ENCODE measurements around the gene ADTRP.

DNA sequence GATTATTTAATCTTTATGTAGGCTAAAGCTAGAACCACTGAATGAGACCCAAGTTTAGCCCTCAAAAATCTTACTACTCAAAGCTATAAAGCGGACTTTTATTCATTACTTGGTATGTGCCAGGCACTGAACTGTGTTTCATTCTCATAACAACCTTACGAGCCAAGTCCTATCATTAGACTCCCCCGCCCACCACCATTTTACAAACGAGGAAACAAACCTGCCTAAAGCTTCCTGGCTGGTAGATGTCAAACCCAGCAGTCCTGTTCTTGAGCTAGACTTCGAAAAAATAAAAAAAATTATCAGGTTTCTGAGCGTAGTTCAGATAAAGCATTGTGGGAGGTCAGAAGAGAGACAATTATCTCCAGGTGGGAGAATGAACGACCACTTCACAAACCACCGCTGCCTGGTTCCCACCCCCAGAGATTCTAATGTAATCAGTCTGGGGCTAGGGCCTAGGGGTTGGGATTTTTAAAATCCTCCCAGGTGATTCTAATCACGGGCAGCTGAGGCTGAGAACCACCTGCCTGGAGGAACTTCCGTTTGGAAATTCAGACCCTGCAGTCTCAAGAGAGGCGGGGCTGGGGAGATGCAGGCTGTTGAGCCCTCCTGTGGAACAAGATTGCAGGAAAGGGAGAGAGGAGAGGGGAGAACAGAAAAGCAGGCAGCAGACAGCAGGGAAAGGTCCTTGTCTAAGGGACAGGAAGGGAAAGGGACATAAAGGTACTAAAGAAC is 8.6 kb downstream of the ADTRP start:
- TF ChIP-seq, protein P1, sequence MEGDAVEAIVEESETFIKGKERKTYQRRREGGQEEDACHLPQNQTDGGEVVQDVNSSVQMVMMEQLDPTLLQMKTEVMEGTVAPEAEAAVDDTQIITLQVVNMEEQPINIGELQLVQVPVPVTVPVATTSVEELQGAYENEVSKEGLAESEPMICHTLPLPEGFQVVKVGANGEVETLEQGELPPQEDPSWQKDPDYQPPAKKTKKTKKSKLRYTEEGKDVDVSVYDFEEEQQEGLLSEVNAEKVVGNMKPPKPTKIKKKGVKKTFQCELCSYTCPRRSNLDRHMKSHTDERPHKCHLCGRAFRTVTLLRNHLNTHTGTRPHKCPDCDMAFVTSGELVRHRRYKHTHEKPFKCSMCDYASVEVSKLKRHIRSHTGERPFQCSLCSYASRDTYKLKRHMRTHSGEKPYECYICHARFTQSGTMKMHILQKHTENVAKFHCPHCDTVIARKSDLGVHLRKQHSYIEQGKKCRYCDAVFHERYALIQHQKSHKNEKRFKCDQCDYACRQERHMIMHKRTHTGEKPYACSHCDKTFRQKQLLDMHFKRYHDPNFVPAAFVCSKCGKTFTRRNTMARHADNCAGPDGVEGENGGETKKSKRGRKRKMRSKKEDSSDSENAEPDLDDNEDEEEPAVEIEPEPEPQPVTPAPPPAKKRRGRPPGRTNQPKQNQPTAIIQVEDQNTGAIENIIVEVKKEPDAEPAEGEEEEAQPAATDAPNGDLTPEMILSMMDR (IDR thresholded peaks at IDR 0.05 in 2 of 3, conservative IDR thresholded peaks at IDR 0.05 in 1 of 3; ENCODE audit: control insufficient read depth in 2 of 3, extremely low read depth in 1 of 3, insufficient read depth in 1 of 3, low read depth in 3 of 3, low read length in 3 of 3), result no peak
- TF ChIP-seq LARP7 (IDR thresholded peaks at IDR 0.05), result no peak
- TF ChIP-seq E2F8 (IDR thresholded peaks at IDR 0.05; ENCODE audit: low read depth, partially characterized antibody), result no peak
